Immature natural killer cell (primary cell): Measurements from ENCODE around the gene TANC2. TPM values are rescaled to one million over a fixed set of nuclear protein-coding genes. Genes with fewer than 3 reads are reported as not detected.
A peak's percentile ranks its signal among the peaks of the same experiment; 100 is the strongest.
"Not testable (repeated sequence)": the region's sequence is repeated elsewhere in the genome, so short reads cannot be mapped to it uniquely, and the experiment has no call there.

ENCODE experiments used
- DNase-seq, 3 donors: peaks; one replicate each; pipeline ENCODE4 v3.0.0; 2022; ENCODE audit warnings: mixed read lengths in 1 of 3
- H3K27ac Mint-ChIP-seq, 6 donors: one replicate each; pipeline ENCODE4 v1.8.0; 2020; ENCODE audit warnings: mixed read lengths in 6 of 6, mild to moderate bottlenecking in 5 of 6, inconsistent platforms in 4 of 6, moderate library complexity in 3 of 6
- H3K27me3 Mint-ChIP-seq, 3 donors: one replicate each; pipeline ENCODE4 v1.8.0; 2020 to 2021; ENCODE audit warnings: low read depth in 3 of 3, mild to moderate bottlenecking in 3 of 3, mixed read lengths in 3 of 3, moderate library complexity in 3 of 3, inconsistent platforms in 1 of 3
- H3K36me3 Mint-ChIP-seq, 3 donors: one replicate each; pipeline ENCODE4 v1.8.0; 2020; ENCODE audit warnings: mixed read lengths in 3 of 3, inconsistent platforms in 2 of 3, mild to moderate bottlenecking in 2 of 3
- H3K4me1 Mint-ChIP-seq, 2 donors: one replicate each; pipeline ENCODE4 v1.8.0; 2020; ENCODE audit warnings: inconsistent platforms in 2 of 2, mild to moderate bottlenecking in 2 of 2, mixed read lengths in 2 of 2, moderate library complexity in 1 of 2
- H3K4me3 Mint-ChIP-seq, 5 donors: one replicate each; pipeline ENCODE4 v1.8.0; 2020; ENCODE audit warnings: mild to moderate bottlenecking in 5 of 5, mixed read lengths in 5 of 5, inconsistent platforms in 3 of 5, moderate library complexity in 3 of 5
- H3K9me3 Mint-ChIP-seq, 6 donors: one replicate each; pipeline ENCODE4 v1.8.0; 2020; ENCODE audit warnings: mild to moderate bottlenecking in 6 of 6, mixed read lengths in 6 of 6, inconsistent platforms in 4 of 6, moderate library complexity in 3 of 6
- polyA plus RNA-seq, 3 donors: library from polyadenylated mRNA; unstranded; fragments of 300-500 nt; fragmentation: Illumina TruSeq; gene quantifications; one replicate each; pipeline ENCODE4 v1.2.3, GENCODE V29; 2021

Gene TANC2
- polyA plus RNA-seq, 3 donors from 2014 or later: 2.6 to 6.2 (median 4.4) TPM

DNA sequence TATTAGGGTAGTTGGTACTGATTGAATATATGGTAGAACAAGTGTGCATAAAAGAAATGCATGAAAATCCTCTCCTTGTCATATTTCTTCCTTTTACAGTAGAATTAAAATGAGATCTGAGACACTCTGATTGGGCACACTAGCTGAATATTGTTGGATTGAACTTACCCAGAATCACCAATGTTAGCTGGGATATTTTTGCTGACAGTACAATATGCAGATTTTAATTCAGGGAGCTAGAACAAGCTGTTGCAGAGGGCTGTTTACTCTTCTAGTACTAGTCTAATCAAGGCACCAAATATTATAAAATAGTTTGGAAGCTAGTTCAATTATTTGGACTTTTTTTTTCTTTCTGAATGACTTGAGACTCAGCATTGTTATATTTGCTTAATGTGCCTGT, 4.6 kb downstream of the TANC2 start:
- no peak for DNase-seq
- Mint-ChIP-seq H3K4me3 (no peak overlapping the region), H3K27me3 (peaks cover 7 to 10% (median 8%) of the 10 kb centered on the region in 3 donors), H3K9me3 (no peaks in the 10 kb centered on the region), H3K27ac (no peak overlapping the region), H3K4me1 (peaks cover 22 to 26% of the 10 kb centered on the region in 2 donors), H3K36me3 (no peaks in the 10 kb centered on the region)

DNA sequence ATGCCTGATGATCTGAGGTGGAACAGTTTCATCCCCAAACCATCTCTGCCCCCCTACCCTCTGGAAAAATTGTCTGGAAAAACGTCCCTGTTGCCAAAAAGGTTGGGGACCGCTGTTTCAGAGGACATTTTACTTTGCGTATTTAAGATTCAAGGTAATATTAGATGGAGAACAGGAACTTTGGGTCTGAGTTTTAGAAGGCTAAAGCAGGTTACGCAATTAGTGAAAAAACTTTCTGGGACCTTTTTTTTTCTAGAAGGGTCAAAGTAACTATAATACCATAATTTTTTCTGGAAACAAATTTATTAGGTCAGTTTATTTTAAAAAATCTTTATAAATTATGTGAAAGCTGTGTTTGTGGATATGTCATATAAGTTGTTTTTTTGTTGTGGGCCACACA, 5.8 kb downstream of the TANC2 start:
- Mint-ChIP-seq H3K9me3 (peaks cover 0 to 2% (median 0%) of the 10 kb centered on the region in 6 donors), H3K27ac (no peak overlapping the region), H3K4me1 (peaks cover 18 to 20% of the 10 kb centered on the region in 2 donors)

GRCh38 chr17:62974788-62975187, 8.8 kb downstream of the TANC2 start:
- no peak overlapping the region for H3K27ac Mint-ChIP-seq
- H3K36me3 Mint-ChIP-seq: peaks cover 0 to 4% (median 0%) of the 10 kb centered on the region in 3 donors

More for the DNA sequence above, 5.8 kb downstream of the TANC2 start:
- Mint-ChIP-seq H3K4me3 (no peak overlapping the region), H3K36me3 (no peaks in the 10 kb centered on the region), H3K27me3 (peaks cover 3 to 4% (median 3%) of the 10 kb centered on the region in 3 donors)
- DNase-seq: no peak

DNA sequence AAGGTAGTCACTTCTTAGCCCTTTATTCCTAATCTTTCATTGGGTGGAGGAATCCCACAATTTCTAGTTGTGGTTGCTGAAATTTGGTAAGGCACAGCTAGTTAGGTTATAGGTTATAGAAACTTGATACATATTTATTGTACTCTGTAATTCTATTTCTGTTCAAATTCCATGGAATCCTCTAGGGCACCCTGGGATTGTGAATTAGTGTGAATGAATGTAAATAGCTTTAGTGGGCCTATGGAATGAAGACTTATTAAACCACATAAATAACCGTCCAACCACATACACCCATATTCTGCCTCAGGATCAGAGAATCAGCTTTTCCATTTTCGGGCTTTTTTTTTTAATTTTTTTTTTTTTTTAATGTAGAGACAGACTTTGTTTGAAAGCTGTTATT, 9.2 kb downstream of the TANC2 start:
- DNase-seq: no peak
- peaks cover 0 to 11% (median 2%) of the 10 kb centered on the region in 6 donors for H3K9me3 Mint-ChIP-seq
- no peak overlapping the region for H3K4me3 Mint-ChIP-seq
- peaks cover 0 to 2% of the 10 kb centered on the region in 2 donors for H3K4me1 Mint-ChIP-seq
- H3K27ac Mint-ChIP-seq: no peak overlapping the region
- peaks cover 0 to 2% (median 0%) of the 10 kb centered on the region in 3 donors for H3K27me3 Mint-ChIP-seq
- peaks cover 0 to 4% (median 0%) of the 10 kb centered on the region in 3 donors for H3K36me3 Mint-ChIP-seq

More at GRCh38 chr17:62974788-62975187, 8.8 kb downstream of the TANC2 start:
- H3K4me1 Mint-ChIP-seq: no peaks in the 10 kb centered on the region
- peaks cover 0 to 11% (median 2%) of the 10 kb centered on the region in 6 donors for H3K9me3 Mint-ChIP-seq
- DNase-seq: no peak
- H3K27me3 Mint-ChIP-seq: peaks cover 0 to 2% (median 0%) of the 10 kb centered on the region in 3 donors
- no peak overlapping the region for H3K4me3 Mint-ChIP-seq

DNA sequence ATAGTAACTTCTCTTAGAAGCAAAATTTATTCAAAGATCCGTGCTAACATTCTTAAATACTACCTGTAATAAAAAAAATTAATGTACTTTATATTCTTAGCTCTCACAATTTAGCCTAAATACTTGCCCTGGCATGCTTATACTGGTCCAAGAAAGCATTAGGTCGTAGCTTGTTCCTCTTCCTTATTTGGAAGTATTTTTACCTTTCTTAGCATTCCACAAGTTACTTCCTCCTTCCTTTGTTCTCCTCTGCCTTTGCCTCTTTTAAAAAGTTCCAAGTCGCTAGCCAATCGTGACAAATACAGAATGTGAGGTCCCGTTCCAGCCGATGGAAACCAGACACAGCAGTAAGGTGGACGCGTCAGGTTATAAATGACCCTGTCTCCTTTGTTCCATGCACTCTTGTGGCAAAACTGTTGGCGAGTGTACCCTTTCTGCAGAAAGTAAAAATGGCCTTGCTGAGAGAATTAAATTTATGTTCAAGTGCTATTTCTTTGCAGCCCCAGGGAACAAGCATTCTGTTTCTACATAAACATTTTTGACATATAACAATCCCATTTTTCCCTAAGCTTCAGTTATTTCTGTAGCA, 10.7 kb downstream of the TANC2 start:
- H3K27ac Mint-ChIP-seq, DNase-seq, H3K4me3 Mint-ChIP-seq, H3K4me1 Mint-ChIP-seq, H3K27me3 Mint-ChIP-seq, H3K36me3 Mint-ChIP-seq: not testable (repeated sequence)
- H3K9me3 Mint-ChIP-seq: peaks cover 0 to 11% (median 2%) of the 10 kb centered on the region in 6 donors

DNA sequence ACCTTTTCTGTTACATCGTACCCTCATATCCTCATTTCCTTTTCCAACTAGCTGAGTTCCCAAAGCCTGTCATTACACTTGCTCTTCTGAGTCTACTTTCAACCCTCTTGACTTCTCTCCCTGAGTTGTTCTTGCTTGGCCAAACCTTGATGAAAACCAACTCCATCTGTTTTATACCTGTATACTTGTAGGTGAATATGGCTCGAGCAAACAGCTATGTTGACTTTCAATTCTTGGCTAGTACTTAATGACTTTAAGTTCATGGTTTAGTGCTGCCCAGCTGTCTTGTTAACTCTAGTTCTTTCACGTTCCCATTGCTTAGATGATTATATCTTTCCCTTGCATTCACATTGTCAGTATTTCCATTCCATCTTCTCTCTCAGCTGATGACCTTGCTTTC, 14.8 kb downstream of the TANC2 start:
- no peak overlapping the region for H3K27ac Mint-ChIP-seq
- H3K36me3 Mint-ChIP-seq: peaks cover 13 to 23% (median 15%) of the 10 kb centered on the region in 3 donors
- peaks cover 15 to 39% (median 26%) of the 10 kb centered on the region in 6 donors for H3K9me3 Mint-ChIP-seq
- no peak for DNase-seq
- H3K4me1 Mint-ChIP-seq: peaks cover 5 to 6% of the 10 kb centered on the region in 2 donors
- no peaks in the 10 kb centered on the region for H3K27me3 Mint-ChIP-seq
- no peak overlapping the region for H3K4me3 Mint-ChIP-seq

DNA sequence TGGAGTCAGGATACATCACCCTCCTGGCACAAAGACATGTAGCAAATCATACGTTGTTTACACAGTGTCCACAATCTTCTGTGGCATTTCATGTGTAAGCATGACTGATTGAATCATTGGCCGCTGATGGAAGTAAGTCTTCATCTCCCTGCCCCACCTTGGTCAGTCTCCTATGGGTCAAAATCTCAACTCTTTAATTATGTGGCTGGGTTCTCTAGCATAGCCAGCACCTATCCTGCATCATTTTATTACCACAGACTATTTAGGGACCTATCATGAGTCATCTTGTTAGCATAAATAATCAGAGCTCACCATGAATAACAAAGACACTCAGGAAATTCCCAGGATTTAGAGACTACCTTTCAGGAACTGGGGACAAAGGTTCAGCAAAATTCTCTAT, 15.9 kb downstream of the TANC2 start:
- Mint-ChIP-seq H3K36me3 (peaks cover 13 to 24% (median 15%) of the 10 kb centered on the region in 3 donors), H3K27ac (no peak overlapping the region), H3K27me3 (no peaks in the 10 kb centered on the region), H3K9me3 (peaks cover 15 to 41% (median 28%) of the 10 kb centered on the region in 6 donors), H3K4me3 (no peak overlapping the region), H3K4me1 (peaks cover 6 to 8% of the 10 kb centered on the region in 2 donors)
- no peak for DNase-seq

DNA sequence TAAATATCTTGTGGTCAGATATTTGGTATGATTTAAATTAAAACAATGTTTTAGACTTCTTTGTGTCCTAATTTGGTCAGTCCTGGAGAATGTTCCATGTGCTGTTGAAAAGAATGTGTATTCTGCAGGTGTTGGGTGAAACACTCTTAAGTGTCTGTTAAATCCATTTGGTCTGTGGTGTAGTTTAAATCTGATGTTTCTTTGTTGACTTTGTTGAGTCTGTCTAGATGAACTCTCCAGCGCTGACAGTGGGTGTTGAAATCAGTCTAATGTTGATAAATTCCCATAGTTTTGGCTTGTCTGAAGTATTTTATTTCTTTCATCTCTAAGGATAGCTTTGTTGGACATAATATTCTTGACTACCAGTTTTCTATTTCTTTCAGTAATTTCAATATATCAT, 18.8 kb downstream of the TANC2 start:
- H3K27me3 Mint-ChIP-seq: no peaks in the 10 kb centered on the region

GRCh38 chr17:62986549-62986948, 20.5 kb downstream of the TANC2 start:
- H3K4me3 Mint-ChIP-seq: no peak overlapping the region

More for the DNA sequence above, 18.8 kb downstream of the TANC2 start:
- H3K4me1 Mint-ChIP-seq: peaks cover 9 to 16% of the 10 kb centered on the region in 2 donors
- H3K4me3 Mint-ChIP-seq: no peak overlapping the region
- peaks cover 14 to 32% (median 27%) of the 10 kb centered on the region in 6 donors for H3K9me3 Mint-ChIP-seq
- no peak overlapping the region for H3K27ac Mint-ChIP-seq
- H3K36me3 Mint-ChIP-seq: peaks cover 13 to 20% (median 15%) of the 10 kb centered on the region in 3 donors
- DNase-seq: no peak

DNA sequence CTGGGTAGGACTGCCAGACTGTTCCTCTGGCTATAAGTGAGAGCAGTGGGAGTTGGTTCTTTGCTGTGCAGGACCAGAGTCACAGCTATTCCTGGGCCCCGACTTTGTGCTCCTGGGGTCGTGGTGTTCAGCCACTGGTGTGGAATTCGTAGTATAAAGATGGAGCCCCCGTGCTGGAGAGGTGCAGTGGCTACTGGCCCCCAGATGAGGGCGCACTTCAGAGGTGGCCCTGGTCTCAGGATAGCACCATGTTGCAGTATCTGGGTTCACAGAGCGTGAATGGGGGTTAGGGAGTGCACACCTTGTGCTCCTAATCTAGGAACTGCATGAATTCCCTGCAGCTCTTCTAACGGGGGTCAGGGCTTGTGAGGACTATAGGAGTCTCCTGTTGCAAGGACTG, 21.1 kb downstream of the TANC2 start:
- DNase-seq: no peak
- Mint-ChIP-seq H3K36me3 (peaks cover 13 to 20% (median 15%) of the 10 kb centered on the region in 3 donors), H3K9me3 (peaks cover 14 to 32% (median 27%) of the 10 kb centered on the region in 6 donors), H3K4me1 (peaks cover 7 to 16% of the 10 kb centered on the region in 2 donors), H3K4me3 (no peak overlapping the region), H3K27me3 (no peaks in the 10 kb centered on the region), H3K27ac (no peak overlapping the region)

More at GRCh38 chr17:62986549-62986948, 20.5 kb downstream of the TANC2 start:
- DNase-seq: no peak
- H3K4me1 Mint-ChIP-seq: peaks cover 7 to 16% of the 10 kb centered on the region in 2 donors
- H3K9me3 Mint-ChIP-seq: peaks cover 14 to 32% (median 27%) of the 10 kb centered on the region in 6 donors
- no peaks in the 10 kb centered on the region for H3K27me3 Mint-ChIP-seq
- H3K27ac Mint-ChIP-seq: no peak overlapping the region
- peaks cover 13 to 20% (median 15%) of the 10 kb centered on the region in 3 donors for H3K36me3 Mint-ChIP-seq

GRCh38 chr17:62989501-62989900, 23.5 kb downstream of the TANC2 start:
- Mint-ChIP-seq H3K27ac (no peak overlapping the region), H3K27me3 (no peaks in the 10 kb centered on the region), H3K9me3 (peaks cover 5 to 18% (median 16%) of the 10 kb centered on the region in 6 donors), H3K36me3 (peaks cover under 1 to 8% (median 8%) of the 10 kb centered on the region in 3 donors), H3K4me1 (peaks cover 9 to 11% of the 10 kb centered on the region in 2 donors), H3K4me3 (no peak overlapping the region)
- no peak for DNase-seq

DNA sequence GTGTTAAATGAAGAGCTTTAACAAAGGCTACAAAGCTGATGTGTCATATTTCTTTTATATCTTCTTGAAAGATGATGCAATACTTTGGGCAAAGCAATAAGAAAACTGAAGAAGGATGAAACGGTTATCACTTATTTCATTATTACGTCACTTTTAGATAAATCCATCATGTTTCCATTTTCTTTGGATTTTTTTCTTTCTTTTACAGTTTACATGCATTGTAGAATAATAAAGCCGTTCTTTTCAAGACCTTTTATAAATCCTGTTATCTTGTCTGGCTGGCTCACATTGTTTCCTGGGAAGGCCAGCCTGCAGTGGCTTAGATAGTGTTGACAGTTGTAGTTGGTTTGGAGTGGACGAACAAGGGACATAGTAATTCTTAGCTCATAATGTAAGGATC, 28.9 kb downstream of the TANC2 start:
- peak overlapping the region in 1 of 6 donors; percentile 25 for H3K27ac Mint-ChIP-seq
- no peaks in the 10 kb centered on the region for H3K9me3 Mint-ChIP-seq
- H3K36me3 Mint-ChIP-seq: no peaks in the 10 kb centered on the region
- H3K4me1 Mint-ChIP-seq: peaks cover 30 to 47% of the 10 kb centered on the region in 2 donors
- no peaks in the 10 kb centered on the region for H3K27me3 Mint-ChIP-seq
- no peak overlapping the region for H3K4me3 Mint-ChIP-seq
- DNase-seq: no peak

DNA sequence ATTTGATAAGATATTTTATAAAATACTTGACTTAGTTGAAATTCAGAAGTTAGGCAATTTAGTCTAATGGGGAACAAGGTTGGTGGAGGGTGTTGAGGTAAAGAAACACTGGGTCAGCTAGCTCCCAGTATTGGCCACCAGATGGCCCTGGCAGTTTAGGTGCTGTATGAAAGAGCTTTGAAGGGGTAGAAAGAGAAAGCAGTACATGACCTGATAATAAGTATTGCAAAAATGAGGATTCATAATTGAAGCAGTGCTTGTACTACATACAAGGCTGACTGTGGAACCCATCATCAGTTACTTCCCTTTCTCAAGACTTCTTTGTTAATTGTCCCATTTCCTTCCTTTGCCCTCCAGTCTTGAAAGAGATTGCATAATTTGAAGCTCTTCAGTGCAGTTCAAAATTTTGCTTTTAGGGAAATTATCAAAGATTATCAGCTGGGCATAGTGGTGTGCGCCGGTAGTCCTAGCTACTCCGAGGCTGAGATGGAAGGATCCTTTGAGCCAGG, 29.4 kb downstream of the TANC2 start:
- Mint-ChIP-seq H3K4me1 (peaks cover 30 to 52% of the 10 kb centered on the region in 2 donors), H3K9me3 (no peaks in the 10 kb centered on the region), H3K4me3 (no peak overlapping the region), H3K27ac (no peak overlapping the region), H3K27me3 (no peaks in the 10 kb centered on the region), H3K36me3 (no peaks in the 10 kb centered on the region)
- peak; percentile 1 to 17 (median 10) for DNase-seq

DNA sequence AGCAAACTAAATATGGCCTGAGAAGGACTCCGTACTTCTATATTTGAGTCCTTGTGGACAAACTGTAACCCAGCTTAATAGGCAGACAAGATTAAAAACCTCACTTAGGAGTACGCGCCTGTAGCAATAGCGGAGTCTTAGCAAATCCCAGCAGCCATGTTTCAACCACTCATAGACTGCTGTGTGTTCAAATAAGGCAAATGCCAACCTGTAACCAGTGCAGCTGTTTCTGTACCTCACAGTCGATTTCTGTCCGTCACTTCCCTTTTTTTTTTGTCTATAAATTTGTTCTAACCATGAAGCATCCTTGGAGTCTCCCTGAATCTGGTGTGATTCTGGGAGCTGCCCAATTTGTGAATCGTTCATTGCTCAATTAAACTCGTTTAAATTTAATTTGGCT, 30.2 kb downstream of the TANC2 start:
- Mint-ChIP-seq H3K27me3 (no peaks in the 10 kb centered on the region), H3K27ac (peak overlapping the region in 1 of 6 donors; percentile 17), H3K4me3 (no peak overlapping the region), H3K36me3 (no peaks in the 10 kb centered on the region), H3K9me3 (no peaks in the 10 kb centered on the region), H3K4me1 (peaks cover 30 to 52% of the 10 kb centered on the region in 2 donors)
- no peak for DNase-seq
